Activated naive CD8-positive, alpha-beta T cell treated with anti-CD3 and anti-CD28 coated beads, Interleukin-2, amount 50 U/mL, for 24 hours (primary cell): ENCODE results near the gene PIK3IP1.

Source experiments
- ATAC-seq: fragments of 150-1000 bp; cut with Tn5 transposase; one replicate; pipeline ENCODE4 v1.10.0; 2021
- DNase-seq: peaks from one replicate; pipeline ENCODE4 v3.0.0; 2021
- H3K27ac Mint-ChIP-seq: one replicate; pipeline ENCODE4 v1.8.0; 2021; ENCODE audit warnings: mild to moderate bottlenecking, mixed read lengths
- H3K27me3 Mint-ChIP-seq: one replicate; pipeline ENCODE4 v1.8.0; 2021; ENCODE audit warnings: mixed read lengths
- H3K36me3 Mint-ChIP-seq: one replicate; pipeline ENCODE4 v1.8.0; 2021; ENCODE audit warnings: low read depth, mixed read lengths
- H3K4me1 Mint-ChIP-seq: one replicate; pipeline ENCODE4 v1.8.0; 2021; ENCODE audit warnings: mixed read lengths
- H3K4me3 Mint-ChIP-seq: one replicate; pipeline ENCODE4 v1.8.0; 2021; ENCODE audit warnings: mild to moderate bottlenecking, moderate library complexity, mixed read lengths
- H3K9me3 Mint-ChIP-seq: one replicate; pipeline ENCODE4 v1.8.0; 2021; ENCODE audit warnings: mixed read lengths

The PIK3IP1 gene, protein sequence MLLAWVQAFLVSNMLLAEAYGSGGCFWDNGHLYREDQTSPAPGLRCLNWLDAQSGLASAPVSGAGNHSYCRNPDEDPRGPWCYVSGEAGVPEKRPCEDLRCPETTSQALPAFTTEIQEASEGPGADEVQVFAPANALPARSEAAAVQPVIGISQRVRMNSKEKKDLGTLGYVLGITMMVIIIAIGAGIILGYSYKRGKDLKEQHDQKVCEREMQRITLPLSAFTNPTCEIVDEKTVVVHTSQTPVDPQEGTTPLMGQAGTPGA

DNA sequence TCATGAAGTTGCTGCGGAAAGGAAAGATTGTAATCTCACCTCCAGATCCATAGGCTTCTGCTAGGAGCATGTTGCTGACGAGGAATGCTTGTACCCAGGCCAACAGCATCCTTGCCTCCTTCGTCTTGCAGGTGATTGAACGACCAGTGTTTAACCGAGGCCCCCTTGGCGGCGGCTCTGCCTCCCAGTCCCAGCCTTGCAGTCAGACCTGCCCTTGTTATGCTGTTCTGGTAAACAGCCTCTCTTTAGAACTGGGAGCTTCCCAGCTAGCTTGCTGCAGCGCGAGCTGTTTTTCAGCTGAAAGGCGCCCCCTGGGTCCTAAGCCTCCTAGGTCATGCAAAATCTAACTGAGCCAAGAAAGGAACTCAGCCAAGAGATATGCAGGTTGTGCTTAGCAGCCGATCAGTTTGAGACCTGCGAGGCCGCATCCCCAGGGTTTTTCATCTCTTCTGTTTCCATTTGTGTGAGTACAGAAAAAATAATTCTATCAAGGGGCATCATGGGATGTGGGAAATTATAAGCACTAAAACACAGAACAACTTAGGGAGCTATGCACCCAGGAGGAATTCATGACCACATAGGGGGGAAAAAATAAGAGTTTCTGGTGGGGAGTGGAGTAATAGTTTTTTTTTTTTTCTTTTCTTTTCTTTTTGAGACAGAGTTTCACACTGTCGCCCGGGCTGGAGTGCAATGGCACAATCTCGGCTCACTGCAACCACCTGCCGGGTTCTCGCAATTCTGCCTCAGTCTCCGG is at the start of gene PIK3IP1:
PIK3IP1 (minus strand) TSS at position 253 of the 754 bp plus-strand sequence; CDS start at position 109, 144 bp downstream.
- DNase-seq: peak; percentile 83
- peak; percentile 64 for ATAC-seq
- peaks cover 8% of the 10 kb centered on the region for H3K36me3 Mint-ChIP-seq
- peak within 1 kb of the TSS; percentile 91 for H3K27ac Mint-ChIP-seq
- no peaks in the 10 kb centered on the region for H3K9me3 Mint-ChIP-seq
- H3K27me3 Mint-ChIP-seq: no peaks in the 10 kb centered on the region
- peak within 1 kb of the TSS; percentile 92 for H3K4me3 Mint-ChIP-seq
- H3K4me1 Mint-ChIP-seq: peaks cover 80% of the 10 kb centered on the region

DNA sequence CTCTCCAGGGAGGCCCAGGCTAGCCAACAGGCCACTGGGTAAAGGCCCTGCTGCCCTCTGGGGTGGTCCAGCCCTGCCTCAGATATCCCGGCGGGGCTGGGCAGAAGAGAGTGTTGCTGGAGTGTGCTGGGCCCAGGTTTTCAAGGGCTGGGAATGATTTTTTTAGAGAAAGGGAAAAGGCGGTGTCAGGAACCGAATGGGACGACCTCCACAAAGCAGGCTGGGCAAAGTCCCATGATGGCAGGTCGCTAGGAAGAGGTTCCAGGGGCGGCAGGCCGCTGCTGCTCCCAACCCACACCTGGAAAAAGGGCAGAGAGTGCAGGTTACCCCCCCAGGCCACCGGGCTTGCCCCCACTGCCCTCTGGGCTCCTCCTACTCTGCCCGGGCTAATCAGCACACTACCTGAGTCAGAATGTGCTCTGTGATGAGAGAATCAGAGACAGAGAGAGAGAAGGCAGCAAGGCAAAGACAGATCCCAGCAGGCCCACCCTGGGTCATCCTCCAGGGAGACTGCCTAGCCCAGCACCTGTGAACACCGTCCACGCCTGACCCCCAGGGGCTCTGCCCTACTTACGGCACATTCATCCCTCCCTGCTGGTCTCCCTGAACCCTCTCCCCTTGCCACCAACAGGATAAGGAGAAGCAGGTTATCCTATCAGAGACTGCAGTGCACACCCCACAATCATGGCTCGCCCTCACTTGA is 49.2 kb upstream of the PIK3IP1 start:
- no peak for DNase-seq
- peaks cover 74% of the 10 kb centered on the region for H3K4me1 Mint-ChIP-seq
- H3K27ac Mint-ChIP-seq: peak overlapping the region; percentile 93
- no peak for ATAC-seq
- H3K9me3 Mint-ChIP-seq: no peaks in the 10 kb centered on the region
- H3K4me3 Mint-ChIP-seq: peak overlapping the region; percentile 90
- peaks cover 52% of the 10 kb centered on the region for H3K36me3 Mint-ChIP-seq
- H3K27me3 Mint-ChIP-seq: no peaks in the 10 kb centered on the region

DNA sequence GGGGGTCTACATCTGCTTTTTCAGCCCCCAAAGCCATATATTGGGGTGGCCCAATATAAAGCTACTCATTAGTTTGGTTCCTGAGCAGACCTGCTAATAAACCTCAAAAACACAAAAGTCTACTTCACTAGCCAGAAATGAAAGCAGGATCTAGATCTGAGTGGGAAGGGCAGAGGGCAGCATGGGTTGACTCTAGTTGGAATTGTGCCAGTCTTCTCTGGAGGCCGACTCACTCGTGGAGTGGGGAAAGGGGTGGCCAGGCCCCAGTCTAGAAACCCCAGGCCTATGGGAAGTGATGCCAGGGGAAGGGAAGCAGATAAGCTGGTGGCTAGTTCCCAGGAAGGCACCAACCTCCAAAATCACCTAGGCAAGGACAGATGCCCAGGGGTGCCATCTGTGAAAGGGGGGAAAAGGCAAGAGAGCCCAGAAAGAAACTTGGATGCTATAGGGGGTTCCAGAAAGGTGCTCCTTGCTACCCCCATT is 48.5 kb upstream of the PIK3IP1 start:
- Mint-ChIP-seq H3K4me1 (peaks cover 74% of the 10 kb centered on the region), H3K9me3 (no peaks in the 10 kb centered on the region), H3K4me3 (peak overlapping the region; percentile 41), H3K27me3 (no peaks in the 10 kb centered on the region), H3K36me3 (peaks cover 56% of the 10 kb centered on the region), H3K27ac (peak overlapping the region; percentile 66)
- no peak for DNase-seq
- ATAC-seq: no peak

DNA sequence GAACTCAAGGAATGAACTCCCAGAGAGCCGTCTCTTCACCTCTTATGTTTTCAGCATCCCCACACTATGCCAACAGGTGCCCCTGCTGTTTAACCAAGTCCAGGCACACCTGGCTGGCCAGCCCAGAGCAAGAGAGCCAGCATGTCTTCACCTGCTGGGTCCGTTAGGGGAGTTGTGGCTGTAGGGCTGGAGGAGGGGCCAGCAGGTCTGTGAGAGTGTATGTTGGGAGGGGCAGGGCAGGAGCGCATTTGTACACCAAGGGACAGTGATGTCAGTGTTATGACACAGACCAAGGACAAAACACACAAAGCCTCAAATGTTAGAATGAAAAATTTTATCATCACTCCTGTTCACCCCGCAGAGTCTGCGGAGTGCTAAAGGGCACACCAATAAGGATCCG is 48.1 kb upstream of the PIK3IP1 start:
- H3K27me3 Mint-ChIP-seq: no peaks in the 10 kb centered on the region
- H3K27ac Mint-ChIP-seq: peak overlapping the region; percentile 66
- no peaks in the 10 kb centered on the region for H3K9me3 Mint-ChIP-seq
- ATAC-seq (no peak), DNase-seq (no peak)
- peaks cover 61% of the 10 kb centered on the region for H3K36me3 Mint-ChIP-seq
- H3K4me1 Mint-ChIP-seq: peaks cover 74% of the 10 kb centered on the region
- no peak overlapping the region for H3K4me3 Mint-ChIP-seq

DNA sequence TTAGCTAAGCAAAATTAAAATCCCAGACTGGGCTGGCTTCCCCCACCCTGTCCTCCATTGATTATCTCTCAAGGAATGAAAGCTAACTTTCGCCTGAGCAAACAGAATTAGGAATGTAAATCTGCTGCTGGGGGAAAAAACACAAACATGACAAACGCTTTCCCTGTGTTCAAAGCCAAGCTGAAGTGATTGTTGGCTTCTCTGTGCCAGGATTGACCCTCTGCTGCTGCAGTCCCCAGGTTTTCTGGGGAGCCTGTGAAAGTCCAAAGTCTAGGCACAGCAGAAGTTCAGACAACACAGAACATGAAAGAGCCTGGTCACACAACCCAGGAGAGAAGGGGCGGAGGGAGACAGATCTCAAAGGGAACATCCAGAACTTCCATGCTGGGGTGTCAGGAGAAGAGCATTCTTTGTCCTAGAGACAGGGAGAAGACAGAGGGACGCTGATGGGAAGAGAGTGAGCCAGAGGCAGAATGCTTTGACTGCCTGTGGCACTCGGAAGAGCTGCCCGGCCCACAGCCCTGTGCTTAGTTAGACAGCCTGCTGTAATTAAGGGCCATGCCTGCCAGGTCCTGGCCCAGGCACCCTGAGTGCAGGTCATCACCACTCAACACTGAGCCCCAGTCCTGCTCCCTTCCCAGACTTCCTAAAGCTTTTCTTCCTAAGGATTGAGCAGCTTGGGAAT is 47.0 kb upstream of the PIK3IP1 start:
- DNase-seq (no peak), ATAC-seq (no peak)
- H3K4me3 Mint-ChIP-seq: peak overlapping the region; percentile 10
- no peaks in the 10 kb centered on the region for H3K27me3 Mint-ChIP-seq
- H3K27ac Mint-ChIP-seq: peak overlapping the region; percentile 14
- H3K4me1 Mint-ChIP-seq: peaks cover 69% of the 10 kb centered on the region
- H3K36me3 Mint-ChIP-seq: peaks cover 63% of the 10 kb centered on the region
- H3K9me3 Mint-ChIP-seq: no peaks in the 10 kb centered on the region

DNA sequence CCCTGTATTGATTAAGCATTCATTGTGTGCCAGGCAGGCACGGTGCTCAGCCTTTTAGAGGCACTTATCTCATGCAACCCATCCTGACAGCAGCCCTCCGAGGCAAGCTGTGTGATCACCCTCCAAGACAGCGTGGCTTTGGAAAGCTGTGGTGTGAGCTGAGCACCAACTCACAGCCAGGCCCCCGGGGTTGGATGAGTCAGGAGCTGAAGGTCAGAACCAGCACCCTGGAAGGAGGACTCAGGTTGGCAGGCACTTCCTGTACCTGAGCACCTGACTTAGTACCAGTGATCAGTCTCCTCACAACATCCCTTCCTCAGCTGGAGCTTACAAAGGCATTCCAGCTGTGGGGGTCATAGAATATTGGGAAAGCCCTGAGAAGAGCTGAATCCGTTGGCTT is 44.9 kb upstream of the PIK3IP1 start:
- peaks cover 58% of the 10 kb centered on the region for H3K36me3 Mint-ChIP-seq

DNA sequence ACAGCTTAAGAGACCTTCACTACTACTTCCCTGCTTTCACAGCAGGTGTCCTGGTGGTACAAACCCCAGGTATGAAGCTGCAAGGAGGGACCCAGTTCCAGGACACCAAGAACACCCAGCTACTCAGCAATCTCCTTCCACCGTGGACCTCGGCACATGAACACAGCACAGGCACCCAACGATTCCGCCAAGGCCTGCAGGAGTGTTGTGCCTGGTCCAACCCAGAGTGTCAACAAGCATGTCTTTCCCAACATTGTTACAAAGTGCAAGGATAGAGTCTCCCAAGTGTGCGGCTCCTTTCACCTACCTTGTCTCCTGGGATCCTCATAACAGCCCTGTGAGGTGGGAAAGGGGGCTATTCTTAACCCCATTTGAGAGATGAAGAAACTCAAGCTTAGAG is 42.0 kb upstream of the PIK3IP1 start:
- DNase-seq (no peak), ATAC-seq (no peak)
- no peaks in the 10 kb centered on the region for H3K9me3 Mint-ChIP-seq
- H3K4me1 Mint-ChIP-seq: peaks cover 48% of the 10 kb centered on the region
- no peak overlapping the region for H3K27ac Mint-ChIP-seq
- peaks cover 64% of the 10 kb centered on the region for H3K36me3 Mint-ChIP-seq
- no peak overlapping the region for H3K4me3 Mint-ChIP-seq
- H3K27me3 Mint-ChIP-seq: no peaks in the 10 kb centered on the region

More for the DNA sequence above, 44.9 kb upstream of the PIK3IP1 start:
- Mint-ChIP-seq H3K27me3 (no peaks in the 10 kb centered on the region), H3K9me3 (no peaks in the 10 kb centered on the region), H3K4me3 (no peak overlapping the region), H3K27ac (peak overlapping the region; percentile 72), H3K4me1 (peaks cover 56% of the 10 kb centered on the region)
- DNase-seq (peak; percentile 64), ATAC-seq (peak; percentile 95)

DNA sequence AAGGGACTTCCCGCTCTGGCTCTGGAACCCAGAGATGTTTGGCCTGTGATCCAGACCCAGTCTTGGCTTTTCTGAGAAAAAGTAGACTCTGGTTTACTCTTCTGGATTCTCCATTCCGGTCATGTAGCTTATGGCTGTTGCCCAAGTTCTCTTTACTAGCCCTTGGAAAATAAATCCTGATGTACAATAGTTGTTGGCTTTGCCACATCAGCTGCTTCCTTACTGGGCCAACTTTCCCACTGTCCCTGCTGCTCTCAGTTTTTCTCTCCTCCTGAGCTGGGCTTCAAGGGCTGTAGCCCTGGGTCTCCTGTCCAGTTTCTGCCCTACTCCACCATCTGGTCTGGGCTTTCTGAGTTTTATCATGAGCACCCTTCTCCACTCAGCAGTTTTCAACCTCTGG is 41.4 kb upstream of the PIK3IP1 start:
- Mint-ChIP-seq H3K36me3 (peaks cover 65% of the 10 kb centered on the region), H3K27me3 (no peaks in the 10 kb centered on the region), H3K9me3 (no peaks in the 10 kb centered on the region), H3K4me3 (no peak overlapping the region), H3K27ac (peak overlapping the region; percentile 53), H3K4me1 (peaks cover 47% of the 10 kb centered on the region)
- DNase-seq (no peak), ATAC-seq (no peak)

DNA sequence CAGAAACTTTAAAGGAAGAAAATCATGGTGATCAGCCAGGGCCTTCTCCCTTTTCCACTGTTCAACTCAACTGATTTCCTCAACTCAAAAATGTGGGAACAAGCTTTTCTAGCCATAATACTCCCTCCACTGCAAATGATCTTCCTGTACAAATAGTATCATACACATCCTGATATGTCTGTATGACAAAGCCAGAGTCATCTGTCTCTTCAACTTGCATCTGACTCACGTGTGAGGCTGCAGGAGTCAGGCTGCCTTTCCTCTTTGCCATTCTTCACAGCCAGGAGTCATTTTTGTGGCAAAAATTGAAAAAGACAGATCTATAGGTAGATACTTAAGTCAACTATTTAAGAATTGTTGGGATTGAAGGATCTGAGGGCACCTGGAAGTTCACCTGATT is 40.6 kb upstream of the PIK3IP1 start:
- H3K27ac Mint-ChIP-seq: peak overlapping the region; percentile 4
- no peaks in the 10 kb centered on the region for H3K27me3 Mint-ChIP-seq
- DNase-seq (no peak), ATAC-seq (no peak)
- no peaks in the 10 kb centered on the region for H3K9me3 Mint-ChIP-seq
- peaks cover 63% of the 10 kb centered on the region for H3K36me3 Mint-ChIP-seq
- no peak overlapping the region for H3K4me3 Mint-ChIP-seq
- peaks cover 40% of the 10 kb centered on the region for H3K4me1 Mint-ChIP-seq

DNA sequence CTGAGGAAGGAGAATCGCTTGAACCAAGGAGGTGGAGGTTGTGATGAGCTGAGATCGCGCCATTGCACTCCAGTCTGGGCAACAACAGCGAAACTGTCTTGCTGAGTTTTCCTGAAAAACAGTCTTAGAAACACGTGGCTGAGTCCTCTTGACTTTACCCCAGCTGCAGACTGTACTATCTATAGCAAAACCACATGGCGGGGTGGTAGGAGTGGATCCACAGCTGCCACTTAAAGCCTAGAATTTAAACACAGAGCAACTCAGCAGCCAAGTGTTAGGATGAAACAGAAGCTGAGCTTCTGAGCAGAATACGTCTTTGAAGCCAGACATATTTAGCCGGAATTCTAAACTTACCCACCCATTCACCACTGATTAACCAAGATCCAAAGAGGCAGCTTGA is 39.7 kb upstream of the PIK3IP1 start:
- H3K36me3 Mint-ChIP-seq: peaks cover 59% of the 10 kb centered on the region
- no peaks in the 10 kb centered on the region for H3K9me3 Mint-ChIP-seq
- H3K4me1 Mint-ChIP-seq: peaks cover 32% of the 10 kb centered on the region
- DNase-seq: no peak
- H3K27me3 Mint-ChIP-seq: no peaks in the 10 kb centered on the region
- H3K4me3 Mint-ChIP-seq: no peak overlapping the region
- H3K27ac Mint-ChIP-seq: no peak overlapping the region
- no peak for ATAC-seq

DNA sequence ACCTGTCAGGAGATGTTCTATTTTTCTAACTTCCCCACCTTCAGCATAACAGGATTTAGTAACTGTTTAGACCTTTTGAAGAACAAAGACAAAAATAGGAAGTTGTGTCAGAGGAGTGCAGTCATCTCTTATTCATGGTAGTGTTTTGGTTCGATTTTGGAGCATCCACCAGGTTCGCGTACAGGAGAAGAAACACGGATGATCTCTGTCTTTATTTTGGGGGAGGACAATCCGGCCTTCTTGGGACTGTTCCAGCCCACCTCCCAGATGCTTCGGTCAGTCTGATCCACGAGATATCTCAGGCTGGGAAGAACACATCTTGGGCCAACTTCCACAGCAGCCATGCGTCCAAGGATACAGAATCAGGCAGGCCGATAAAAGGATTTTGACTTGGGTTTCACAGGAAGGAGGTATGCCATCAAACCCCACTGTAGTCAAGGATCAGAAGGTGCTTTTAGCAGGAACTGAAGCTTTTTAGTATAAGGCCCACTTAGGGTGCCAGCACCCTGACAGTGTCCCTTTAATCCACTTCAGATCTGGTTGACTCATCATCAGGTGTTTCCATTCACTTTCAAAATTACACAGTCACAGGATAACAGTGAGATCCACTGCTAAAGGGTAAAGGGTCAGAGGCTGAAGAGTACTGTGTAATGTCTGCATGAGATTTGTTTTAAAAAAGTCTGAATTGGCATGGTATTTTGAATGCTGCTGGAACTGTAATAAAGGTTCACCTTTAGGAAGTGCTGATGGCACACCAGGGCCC is 37.3 kb upstream of the PIK3IP1 start:
- H3K4me3 Mint-ChIP-seq: no peak overlapping the region
- no peaks in the 10 kb centered on the region for H3K9me3 Mint-ChIP-seq
- H3K36me3 Mint-ChIP-seq: peaks cover 56% of the 10 kb centered on the region
- H3K27ac Mint-ChIP-seq: peak overlapping the region; percentile 74
- H3K4me1 Mint-ChIP-seq: peaks cover 26% of the 10 kb centered on the region
- no peaks in the 10 kb centered on the region for H3K27me3 Mint-ChIP-seq
- ATAC-seq (peak; percentile 98), DNase-seq (no peak)

DNA sequence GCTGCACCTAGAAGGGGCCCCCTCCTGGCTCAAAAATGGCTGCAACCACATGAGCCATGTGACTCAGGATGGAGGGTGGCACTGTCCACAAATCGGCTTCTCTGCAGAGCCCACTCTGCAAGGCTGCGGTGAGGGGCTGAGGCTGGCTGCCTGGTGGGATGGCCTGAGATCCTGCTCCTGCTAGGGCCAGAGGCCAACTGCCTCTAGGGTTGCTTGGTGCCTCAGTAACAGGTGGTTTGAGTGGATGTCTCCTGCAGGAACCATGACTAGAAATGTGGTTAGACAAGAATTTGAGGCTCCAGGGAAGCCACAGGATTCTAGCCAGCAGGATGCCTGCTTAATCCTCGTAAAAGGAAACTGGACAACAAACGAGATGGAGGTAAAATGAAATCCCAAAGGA is 36.7 kb upstream of the PIK3IP1 start:
- H3K9me3 Mint-ChIP-seq: no peaks in the 10 kb centered on the region
- H3K36me3 Mint-ChIP-seq: peaks cover 50% of the 10 kb centered on the region
- no peaks in the 10 kb centered on the region for H3K27me3 Mint-ChIP-seq
- peaks cover 26% of the 10 kb centered on the region for H3K4me1 Mint-ChIP-seq
- H3K4me3 Mint-ChIP-seq: no peak overlapping the region
- ATAC-seq (no peak), DNase-seq (no peak)
- H3K27ac Mint-ChIP-seq: peak overlapping the region; percentile 74

DNA sequence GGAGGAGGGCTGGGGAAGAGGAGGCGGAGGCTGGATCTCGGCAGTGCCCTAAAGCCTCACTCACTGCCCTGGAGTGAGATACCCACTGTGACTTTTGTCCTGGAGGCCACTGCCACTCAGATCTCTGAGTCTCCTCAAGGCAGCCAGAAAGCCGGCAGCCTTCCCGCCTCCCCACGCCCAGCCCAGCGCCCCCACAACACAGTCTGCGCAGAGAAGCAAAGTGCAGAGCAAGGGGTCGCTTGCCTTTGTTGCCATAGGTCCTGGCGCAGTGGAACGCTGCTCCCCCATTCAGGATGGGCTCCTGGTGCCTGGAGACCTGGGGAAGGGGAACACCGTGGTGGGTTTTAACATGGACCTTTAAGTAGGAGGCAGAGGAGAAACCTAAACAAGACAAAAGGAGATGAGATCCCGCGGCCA is 36.3 kb upstream of the PIK3IP1 start:
- ATAC-seq (no peak), DNase-seq (no peak)
- H3K4me3 Mint-ChIP-seq: no peak overlapping the region
- H3K36me3 Mint-ChIP-seq: peaks cover 47% of the 10 kb centered on the region
- H3K27ac Mint-ChIP-seq: no peak overlapping the region
- no peaks in the 10 kb centered on the region for H3K9me3 Mint-ChIP-seq
- H3K27me3 Mint-ChIP-seq: no peaks in the 10 kb centered on the region
- peaks cover 23% of the 10 kb centered on the region for H3K4me1 Mint-ChIP-seq
